Epithelial cell of esophagus (primary cell): Measurements from ENCODE around the gene RASA2.
"Not testable (repeated sequence)": the region's sequence is repeated elsewhere in the genome, so short reads cannot be mapped to it uniquely, and the experiment has no call there.

Experiments used
- DNase-seq: peaks from one replicate; pipeline ENCODE4 v3.0.0; 2010; ENCODE audit warnings: low read depth
- H3K4me3 ChIP-seq: 2 replicates; pipeline ENCODE4 v1.5.1; 2011; ENCODE audit warnings: mild to moderate bottlenecking, low read length, control low read depth
- CTCF ChIP-seq: IDR thresholded peaks from 2 replicates; pipeline ENCODE4 v1.5.1; 2011; ENCODE audit warnings: low read depth, mild to moderate bottlenecking, low read length, control low read depth, inconsistent platforms; ENCODE audit not compliant: insufficient read depth; ENCODE audit errors: missing control alignments

The RASA2 gene

DNA sequence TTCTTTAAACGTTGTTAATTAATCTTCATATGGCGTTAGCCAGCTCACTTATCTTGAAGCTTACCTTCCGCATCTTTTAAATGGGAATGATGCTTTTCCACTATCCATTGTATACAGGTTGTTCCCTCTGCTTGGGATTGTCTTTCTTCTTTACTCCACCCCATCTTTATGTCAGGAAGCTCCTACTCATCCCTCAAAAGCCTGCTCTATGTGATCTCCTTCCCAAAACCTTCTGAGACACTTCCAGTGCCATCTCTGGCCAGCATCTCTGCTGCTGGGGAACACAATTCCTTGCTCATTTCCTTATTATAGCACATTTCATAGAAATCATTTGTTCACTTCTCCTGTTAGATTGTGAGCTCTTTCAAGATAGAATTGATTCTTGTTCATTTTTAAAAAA, 4.3 kb downstream of the RASA2 start:
- H3K4me3 ChIP-seq: no peak overlapping the region
- no peak for TF ChIP-seq CTCF
- no peak for DNase-seq

- no peak for TF ChIP-seq CTCF
Measured at GRCh38 chr3:141491929-141492328, 5.1 kb downstream of the RASA2 start.

DNA sequence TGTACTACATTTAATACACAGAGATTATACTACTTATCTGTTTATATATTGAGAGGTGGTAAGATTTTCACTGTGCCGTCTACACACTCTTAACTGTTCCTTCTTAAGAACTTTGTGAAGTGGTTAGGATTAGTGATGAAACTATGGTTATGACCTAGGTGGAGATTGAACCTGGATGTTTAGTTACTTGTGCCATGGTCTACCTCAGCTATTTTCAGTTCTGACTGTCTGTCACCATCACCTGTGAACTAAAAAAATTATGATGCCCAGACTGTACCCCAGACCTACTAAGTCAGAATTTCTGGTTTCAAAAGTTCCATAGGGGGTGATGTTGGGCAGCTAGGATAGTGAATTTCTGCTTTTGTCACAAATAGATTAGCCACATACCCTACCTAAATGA, 6.4 kb downstream of the RASA2 start:
- TF ChIP-seq CTCF: no peak
- H3K4me3 ChIP-seq: no peak overlapping the region
- DNase-seq: no peak

More at GRCh38 chr3:141491929-141492328, 5.1 kb downstream of the RASA2 start:
- no peak for DNase-seq
- H3K4me3 ChIP-seq: no peak overlapping the region

DNA sequence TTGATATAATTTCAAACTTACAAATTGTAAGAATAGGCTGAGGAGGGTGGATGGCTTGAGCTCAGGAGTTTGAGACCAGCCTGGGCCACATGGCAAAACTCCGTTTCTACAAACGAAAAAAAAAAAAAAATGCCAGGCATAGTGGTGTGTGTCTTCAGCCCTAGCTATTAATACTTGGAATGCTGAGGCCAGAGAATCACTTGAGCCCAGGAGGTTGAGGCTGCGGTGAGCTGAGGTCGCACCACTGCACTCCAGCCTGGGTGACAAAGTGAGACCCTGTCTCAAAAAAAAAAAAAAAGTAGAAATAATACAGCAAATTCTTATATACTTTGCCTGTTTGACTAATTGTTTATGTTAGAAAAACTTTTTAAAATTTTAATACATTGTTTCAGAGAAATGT, 10.8 kb downstream of the RASA2 start:
- not testable (repeated sequence) for H3K4me3 ChIP-seq, DNase-seq

- no peak for TF ChIP-seq CTCF
- DNase-seq: no peak
- H3K4me3 ChIP-seq: no peak overlapping the region
Measured at GRCh38 chr3:141498598-141499223, 11.9 kb downstream of the RASA2 start.

- TF ChIP-seq CTCF: no peak
- no peak overlapping the region for H3K4me3 ChIP-seq
- no peak for DNase-seq
Measured at GRCh38 chr3:141499284-141499683, 12.5 kb downstream of the RASA2 start.

GRCh38 chr3:141499965-141500364, 13.1 kb downstream of the RASA2 start:
- no peak for DNase-seq
- no peak for TF ChIP-seq CTCF
- no peak overlapping the region for H3K4me3 ChIP-seq
